Measurements from ENCODE around the gene NCF2.

Gene NCF2

DNA sequence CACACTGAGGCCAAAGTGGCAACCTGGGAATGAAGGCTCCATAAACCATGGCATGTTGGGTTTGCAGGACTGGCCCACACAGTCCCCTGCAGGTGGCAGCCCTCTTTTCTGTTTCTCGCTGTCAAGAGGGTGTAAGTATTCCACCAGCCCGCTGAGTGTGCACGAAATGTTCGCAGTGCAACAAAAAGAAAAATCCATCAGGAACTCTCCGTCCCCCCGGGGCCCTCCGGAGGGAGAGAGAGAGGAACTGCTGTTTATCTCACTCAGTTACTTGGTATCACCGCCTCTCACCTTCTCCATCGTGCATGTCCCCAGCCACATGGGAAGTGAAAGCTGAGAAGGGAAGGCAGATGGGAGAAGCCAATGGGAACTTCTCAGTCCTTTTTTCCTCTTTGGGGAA is 38.3 kb downstream of the NCF2 start:
- no peak for DNase-seq (ENCODE audit: low read depth in 2 of 2)

DNA sequence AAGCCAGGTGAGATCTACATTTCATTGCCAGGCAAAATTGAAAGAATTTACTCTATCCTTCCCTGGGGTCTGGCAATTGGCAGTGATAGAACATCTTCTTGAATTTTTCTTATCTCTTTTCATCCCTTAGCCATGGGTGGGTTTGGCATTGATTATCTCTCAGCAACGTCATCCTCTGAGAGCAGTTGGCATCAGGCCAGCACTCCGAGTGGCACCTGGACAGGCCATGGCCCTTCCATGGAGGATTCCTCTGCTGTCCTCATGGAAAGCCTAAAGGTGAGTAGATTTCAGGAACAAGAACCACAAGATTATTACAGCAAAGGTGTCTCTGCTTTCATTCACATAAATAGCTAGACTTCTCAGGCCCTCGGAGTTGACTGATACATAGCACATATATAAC is 39.3 kb downstream of the NCF2 start:
- DNase-seq (ENCODE audit: low read depth in 2 of 2) = no peak

DNA sequence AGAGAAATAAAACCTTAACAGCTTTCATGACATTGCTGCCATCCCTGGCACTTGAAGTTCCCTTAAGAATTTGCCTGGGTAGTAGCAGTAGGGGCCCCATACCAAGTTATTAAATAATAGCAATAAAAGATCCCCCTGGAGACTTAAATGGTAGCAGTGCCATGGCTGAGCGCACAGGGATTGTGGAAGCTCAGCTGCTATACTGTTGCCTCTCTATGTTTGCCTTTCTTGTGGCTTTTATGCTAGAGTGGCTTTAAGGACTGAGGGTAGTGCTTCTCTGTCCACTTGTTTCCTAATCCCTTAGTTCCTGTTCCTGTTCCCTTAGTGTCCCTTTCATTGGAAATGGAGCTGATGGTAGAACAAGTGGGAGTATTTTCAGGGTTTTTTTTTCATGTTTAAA is 42.1 kb downstream of the NCF2 start:
- no peak for DNase-seq (ENCODE audit: low read depth in 2 of 2)

DNA sequence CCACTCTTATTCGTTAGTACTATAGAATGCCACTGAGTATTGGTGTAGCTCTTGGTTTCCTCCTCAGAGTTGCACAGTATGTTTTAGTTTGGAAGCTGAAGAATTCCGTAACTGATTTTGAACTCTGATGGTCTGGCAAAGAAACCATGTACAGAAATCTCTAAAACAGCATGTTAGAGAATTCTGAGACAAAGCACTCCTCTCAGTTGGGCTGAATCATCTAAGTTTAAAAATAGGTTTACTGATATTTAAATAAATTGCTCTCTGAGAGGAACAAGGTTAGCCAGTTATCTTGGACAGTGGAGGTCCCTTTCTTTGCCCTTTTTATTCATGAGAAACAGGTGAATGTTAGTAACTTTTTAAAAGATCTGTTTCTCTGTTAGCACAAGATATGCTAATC is 43.8 kb downstream of the NCF2 start:
- DNase-seq (ENCODE audit: low read depth in 2 of 2) = no peak

DNA sequence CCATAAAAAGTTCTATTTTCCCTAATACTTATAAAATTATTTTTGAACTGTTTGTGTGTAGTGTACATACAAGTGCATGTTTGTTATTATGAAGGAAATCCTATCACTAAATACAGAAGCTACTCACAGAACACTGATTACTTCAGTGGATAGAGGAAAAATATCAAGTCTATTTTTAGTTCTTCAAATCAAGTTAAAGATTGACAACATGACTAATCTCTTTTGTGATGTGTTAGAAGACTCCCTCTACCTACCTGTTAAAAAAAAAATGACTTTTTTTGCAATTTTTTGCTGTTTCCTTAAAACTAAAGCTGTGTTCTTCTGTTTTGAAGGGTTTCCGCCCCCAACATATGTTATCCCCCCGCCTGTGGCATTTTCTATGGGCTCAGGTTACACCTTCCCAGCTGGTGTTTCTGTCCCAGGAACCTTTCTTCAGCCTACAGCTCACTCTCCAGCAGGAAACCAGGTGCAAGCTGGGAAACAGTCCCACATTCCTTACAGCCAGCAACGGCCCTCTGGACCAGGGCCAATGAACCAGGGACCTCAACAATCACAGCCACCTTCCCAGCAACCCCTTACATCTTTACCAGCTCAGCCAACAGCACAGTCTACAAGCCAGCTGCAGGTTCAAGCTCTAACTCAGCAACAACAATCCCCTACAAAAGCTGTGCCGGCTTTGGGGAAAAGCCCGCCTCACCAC is 45.5 kb downstream of the NCF2 start:
- DNase-seq (ENCODE audit: low read depth in 2 of 2) = no peak

DNA sequence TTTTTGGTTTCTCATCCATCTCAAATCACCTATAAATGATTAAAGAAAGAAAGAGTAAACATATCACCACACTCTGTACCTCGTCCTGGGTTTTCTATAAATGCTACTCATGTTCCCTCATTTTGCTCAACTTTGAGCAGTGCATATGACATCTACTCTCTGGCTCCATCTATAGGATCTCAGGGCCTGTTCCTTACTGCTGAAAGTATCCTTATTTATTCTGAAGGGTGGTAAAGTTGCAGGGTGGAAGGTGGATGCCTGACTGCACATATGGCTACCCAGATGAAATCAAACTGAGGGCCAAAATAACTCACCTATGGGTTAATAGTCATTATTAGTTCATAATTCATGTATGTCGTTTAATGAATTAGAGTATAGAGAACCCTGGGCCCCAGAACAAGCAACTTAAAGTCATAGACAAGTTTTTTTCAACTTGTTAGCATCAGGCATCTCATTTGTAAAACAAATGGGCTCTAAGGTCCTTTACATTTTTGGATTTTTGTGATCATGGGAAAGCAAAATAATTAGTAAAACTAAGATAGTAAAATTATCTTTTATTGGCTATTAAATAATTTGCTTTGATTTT is 46.5 kb downstream of the NCF2 start:
- no peak for DNase-seq (ENCODE audit: low read depth in 2 of 2)

DNA sequence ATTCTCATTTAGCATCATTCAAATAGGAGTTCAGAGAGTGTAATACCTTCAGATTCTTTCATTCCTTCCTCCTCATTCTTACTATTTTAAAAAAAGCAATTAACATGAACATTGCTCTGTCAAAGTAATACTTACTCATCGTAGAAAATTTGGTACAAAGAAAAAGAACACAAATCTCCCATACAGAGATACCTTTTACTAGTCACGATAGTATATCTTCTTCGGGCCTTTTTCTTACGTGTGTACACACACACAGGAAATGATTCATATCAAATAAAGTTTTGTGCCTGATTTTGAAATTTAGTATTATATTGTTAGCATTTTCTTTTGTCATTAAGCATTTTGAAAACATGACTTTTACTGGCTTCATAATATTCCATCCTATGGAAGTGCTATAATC is 52.9 kb downstream of the NCF2 start:
- DNase-seq (ENCODE audit: low read depth in 2 of 2) = no peak

DNA sequence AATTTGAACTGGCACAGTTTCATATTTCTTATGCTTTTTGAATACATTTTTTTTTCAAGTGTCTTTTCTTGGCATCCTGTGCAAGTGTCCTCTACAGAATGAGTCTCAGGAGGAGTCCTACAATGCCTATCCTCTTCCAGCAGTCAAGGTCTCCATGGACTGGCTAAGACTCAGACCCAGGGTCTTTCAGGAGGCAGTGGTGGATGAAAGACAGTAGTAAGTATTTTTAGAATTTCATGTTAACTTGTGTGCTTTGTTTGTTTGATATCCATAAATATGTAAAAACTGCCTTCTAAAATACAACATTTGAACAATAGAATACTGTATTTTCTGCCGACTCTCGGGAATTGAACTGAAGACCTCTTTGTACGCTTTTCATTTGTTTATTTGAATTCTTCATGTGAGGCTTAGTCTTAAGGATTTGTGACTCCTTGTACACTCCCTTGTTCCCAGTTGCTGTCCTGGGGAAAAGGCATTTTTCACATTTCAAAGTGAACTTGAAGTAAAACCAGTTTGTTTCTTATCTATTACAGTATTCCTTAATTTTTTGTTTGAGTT is 56.6 kb downstream of the NCF2 start:
- DNase-seq (ENCODE audit: low read depth in 2 of 2) = no peak

DNA sequence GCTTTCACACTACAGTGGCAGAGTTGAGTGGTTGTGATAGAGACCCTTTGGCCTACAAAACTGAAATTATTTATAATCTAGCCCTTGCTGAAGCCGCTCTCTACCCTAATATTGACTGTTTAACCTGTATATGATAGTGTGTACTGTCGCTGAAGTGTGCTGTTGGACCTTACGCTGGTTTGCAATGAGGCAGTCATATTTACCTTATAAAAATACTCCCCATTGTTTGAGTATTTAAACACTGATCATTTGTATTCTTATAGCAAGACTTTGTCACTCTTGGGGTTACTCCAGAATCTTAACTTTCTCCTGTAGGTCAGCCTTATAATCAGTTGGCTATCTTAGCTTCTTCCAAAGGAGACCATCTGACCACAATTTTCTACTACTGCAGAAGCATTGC is 61.7 kb downstream of the NCF2 start:
- DNase-seq (ENCODE audit: low read depth in 2 of 2) = no peak

DNA sequence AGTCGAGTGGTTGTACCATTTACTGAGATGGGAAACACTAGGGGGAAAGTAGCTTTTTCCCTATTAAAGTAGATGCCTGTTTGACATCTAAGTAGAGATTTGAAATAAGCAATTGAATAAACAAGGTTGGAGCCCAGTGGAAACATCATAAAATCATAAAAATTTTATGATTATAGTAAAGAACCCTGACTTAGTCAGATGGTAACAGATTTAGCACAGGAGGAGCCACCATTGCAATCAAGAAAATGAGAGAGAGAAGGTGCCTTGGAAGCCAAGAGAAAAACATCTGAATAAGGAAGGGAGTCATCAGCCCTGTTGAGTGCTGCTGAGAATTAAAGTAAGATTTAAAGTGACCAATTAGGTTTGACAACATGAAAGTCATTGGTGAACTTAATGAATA is 68.2 kb downstream of the NCF2 start:
- no peak for DNase-seq (ENCODE audit: low read depth in 2 of 2)

DNA sequence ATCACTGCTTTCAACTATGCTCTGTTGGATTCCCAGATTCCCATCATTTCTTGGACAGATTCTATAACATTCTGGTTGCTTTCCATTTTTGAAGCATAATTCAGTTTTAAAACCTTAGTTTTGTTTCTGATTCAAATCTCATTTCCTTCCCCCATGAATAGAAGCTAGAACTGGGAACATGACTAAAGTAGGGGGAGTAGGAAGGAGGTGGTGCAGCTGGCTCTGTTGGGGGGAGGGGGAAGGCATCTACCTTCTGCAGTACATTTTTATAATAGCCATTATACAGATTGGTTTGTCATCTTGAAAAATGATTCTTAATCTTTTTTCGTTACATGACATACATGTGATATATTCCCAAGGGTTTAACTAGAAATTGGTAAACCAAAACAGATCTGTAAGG is 69.9 kb downstream of the NCF2 start:
- no peak for DNase-seq (ENCODE audit: low read depth in 2 of 2)

DNA sequence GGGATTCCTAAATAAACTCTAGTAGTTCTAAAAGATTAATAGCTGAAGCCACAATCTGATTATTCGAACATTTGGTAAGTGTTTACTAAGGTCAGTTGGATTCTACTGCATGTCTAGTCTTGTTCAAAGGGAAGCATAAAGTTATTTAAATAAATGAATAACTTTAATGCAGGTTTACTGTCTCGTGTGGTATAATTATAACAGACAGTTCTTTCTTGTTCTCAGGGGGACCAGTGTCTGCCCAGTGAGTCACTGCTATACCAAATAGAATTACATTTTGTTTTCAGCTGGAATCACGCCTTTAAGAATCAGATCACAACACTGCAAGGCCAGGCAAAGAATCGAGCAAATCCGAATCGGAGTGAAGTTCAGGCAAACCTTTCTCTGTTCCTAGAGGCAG is 72.9 kb downstream of the NCF2 start:
- DNase-seq (ENCODE audit: low read depth in 2 of 2) = no peak

DNA sequence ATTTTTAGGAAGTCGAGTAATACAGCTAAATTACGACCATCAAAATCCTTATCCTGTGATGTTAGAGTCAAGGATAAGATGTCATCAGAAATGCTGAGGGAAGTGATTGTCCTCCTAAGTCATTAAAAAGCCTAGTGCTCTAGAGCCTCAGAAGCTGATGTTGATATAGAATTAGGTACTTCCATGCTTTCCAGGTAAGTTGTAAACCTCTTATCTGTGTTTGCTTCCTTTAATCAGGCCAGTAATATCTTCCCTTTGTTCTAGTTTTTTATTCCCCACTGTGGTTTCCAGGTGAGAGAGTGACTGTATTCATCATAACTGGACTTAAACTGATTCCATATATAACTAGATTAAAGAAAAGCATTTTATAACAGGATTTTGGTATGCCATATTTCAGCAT is 73.5 kb downstream of the NCF2 start:
- no peak for DNase-seq (ENCODE audit: low read depth in 2 of 2)

DNA sequence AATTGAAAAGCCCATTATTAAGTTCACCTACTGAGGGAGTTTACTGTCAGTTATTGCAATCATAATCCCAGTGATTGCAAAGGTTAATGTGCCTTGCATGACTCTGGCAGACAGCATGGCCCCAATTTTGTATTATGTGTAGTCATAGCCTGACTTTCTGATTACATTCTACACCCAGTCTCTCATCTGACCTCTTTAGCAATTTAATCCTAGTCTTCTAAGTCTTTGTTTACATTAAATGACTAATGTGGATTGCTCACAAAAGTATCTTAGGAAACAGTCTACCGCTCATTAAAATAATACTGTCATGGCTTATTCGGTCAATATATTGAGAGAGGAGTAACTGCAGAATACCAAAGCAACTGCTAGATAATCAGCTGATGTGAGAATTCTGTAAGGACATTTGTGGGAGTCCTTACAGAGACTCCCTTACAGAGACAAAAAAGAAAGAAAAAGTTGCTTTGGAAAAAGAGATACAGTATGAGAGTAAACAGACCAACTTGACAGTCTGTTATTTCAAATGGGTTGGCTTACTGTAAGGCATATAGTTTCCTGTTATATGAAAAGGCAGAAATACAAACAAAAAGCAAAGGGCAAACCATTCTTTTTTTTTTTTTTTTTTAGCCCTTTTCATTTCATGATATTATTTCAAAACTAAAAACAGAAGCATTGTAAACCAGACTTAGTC is 75.1 kb downstream of the NCF2 start:
- no peak for DNase-seq (ENCODE audit: low read depth in 2 of 2)

DNA sequence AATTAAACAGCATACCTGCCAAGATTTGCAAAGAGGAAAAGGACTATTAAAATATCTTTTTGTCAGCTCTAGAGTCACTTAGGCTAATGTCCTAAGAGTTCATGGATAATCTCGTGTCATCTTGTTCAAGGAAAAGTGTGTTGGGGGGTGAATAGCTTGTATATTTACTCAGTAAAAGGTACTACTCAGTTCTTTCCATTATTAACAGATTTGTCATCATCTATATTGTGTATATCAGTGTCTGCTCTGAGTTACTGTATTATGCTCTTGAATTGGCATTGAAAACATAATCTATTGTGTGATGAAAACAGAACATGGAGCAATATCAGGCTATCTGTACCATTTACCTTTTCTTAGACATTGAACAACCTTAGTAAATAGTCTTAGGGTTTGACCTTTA is 76.0 kb downstream of the NCF2 start:
- no peak for DNase-seq (ENCODE audit: low read depth in 2 of 2)

DNA sequence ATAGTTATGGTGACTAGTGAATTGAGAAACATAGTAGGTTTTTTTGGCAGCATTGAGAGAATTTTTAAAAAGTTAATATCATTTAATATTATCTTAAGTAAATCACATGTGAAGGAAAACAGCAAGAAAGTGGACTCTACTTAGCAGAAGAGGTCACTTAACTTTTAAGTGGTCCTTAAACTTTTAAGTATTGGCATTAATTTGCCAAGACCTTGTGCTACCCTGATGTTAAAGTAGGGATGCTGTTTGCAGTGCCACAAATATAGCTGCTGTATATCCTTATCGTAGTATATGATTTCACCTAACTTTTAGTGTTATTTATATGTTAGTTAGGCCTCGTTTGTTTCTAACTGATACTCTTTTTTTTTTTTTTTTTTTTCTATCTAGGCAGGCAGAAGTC is 77.8 kb downstream of the NCF2 start:
- no peak for DNase-seq (ENCODE audit: low read depth in 2 of 2)

DNA sequence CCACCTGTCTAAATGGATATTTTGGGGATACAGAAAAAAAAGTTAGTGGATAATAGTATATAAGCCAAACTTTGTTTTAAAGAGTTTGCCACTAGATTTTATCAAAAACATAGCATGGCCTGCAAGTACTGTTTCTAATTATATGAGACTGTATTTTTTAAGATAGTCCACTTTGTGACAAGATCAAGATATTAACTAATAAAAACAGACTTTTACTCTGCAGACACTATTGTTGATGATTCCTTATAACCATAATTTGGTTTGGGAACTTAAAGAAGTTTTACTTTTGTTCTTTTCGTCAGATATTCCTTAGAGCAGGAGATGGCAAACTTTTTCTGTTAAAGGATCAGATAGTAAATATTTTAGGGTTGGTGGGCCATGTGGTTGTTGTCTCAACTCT is 81.6 kb downstream of the NCF2 start:
- DNase-seq (ENCODE audit: low read depth in 2 of 2) = no peak

DNA sequence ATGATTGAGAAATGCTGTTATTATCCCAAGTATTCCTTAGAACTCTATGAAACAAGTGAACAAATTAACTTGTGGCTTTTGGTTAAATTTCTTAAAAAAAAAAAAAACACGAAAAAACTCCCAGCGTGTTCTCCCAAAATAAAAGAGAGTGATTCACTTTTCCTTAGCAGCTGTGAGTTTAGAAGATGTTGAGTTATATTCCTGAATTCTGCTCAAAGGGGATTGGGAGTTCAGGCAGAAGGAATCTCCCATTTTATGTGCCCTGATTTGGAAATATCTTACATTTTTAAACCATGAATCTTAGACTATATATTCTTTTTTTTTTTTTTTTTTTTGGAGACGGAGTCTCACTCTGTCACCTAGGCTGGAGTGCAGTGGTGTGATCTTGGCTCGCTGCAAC is 83.7 kb downstream of the NCF2 start:
- DNase-seq (ENCODE audit: low read depth in 2 of 2) = no peak

All from stimulated activated CD8-positive, alpha-beta memory T cell treated with anti-CD3 and anti-CD28 coated beads, Interleukin-2, amount 100 ng/mL, for 1 hour (primary cell).